PC-9 (cell line): ENCODE measurements around the gene DMBT1.

Source experiments
- CTCF ChIP-seq: fragments of 200-600 bp; sonication (generic); conservative IDR thresholded peaks from 2 replicates; pipeline ENCODE4 v1.6.1; 2017; ENCODE audit warnings: mixed run types, antibody characterized with exemption, mild to moderate bottlenecking, moderate library complexity
- EZH2 ChIP-seq: fragments of 200-600 bp; sonication (generic); IDR thresholded peaks from 2 replicates; pipeline ENCODE4 v1.8.0; 2017; ENCODE audit warnings: antibody characterized with exemption, low read depth

GRCh38 chr10:122550427-122550826 lies 10.1 kb upstream of the DMBT1 start:
- TF ChIP-seq CTCF (no peak), EZH2 (no peak)
